Progenitor cell of endocrine pancreas (in vitro differentiated cells): ENCODE data around the gene LBX1. TPM values are rescaled to one million over a fixed set of nuclear protein-coding genes. Genes with fewer than 3 reads are reported as not detected.

Experiments
- DNase-seq: peaks from one replicate; pipeline ENCODE4 v3.0.0; 2021; ENCODE audit warnings: low spot score; ENCODE audit not compliant: unreplicated experiment
- H3K27ac Mint-ChIP-seq: 2 replicates; pipeline ENCODE4 v1.8.0; 2021; ENCODE audit warnings: mild to moderate bottlenecking, moderate library complexity, mixed read lengths
- H3K27me3 Mint-ChIP-seq: 2 replicates; pipeline ENCODE4 v1.8.0; 2021; ENCODE audit warnings: mixed read lengths
- H3K36me3 Mint-ChIP-seq: 2 replicates; pipeline ENCODE4 v1.8.0; 2022; ENCODE audit warnings: mixed read lengths; ENCODE audit not compliant: insufficient read depth
- H3K4me1 Mint-ChIP-seq: 2 replicates; pipeline ENCODE4 v1.8.0; 2021; ENCODE audit warnings: low read depth, mixed read lengths
- H3K4me3 Mint-ChIP-seq: 2 replicates; pipeline ENCODE4 v1.8.0; 2021; ENCODE audit warnings: low read depth, mild to moderate bottlenecking, moderate library complexity, mixed read lengths
- H3K9me3 Mint-ChIP-seq: 2 replicates; pipeline ENCODE4 v1.8.0; 2021; ENCODE audit warnings: low read depth, mixed read lengths
- total RNA-seq: library from RNA; stranded (reverse); gene quantifications from 2 replicates; pipeline ENCODE4 v1.2.1, GENCODE V29; 2021
- TF ChIP-seq, protein P1 (sequence below): fragments of 200-600 bp; sonication (generic); IDR thresholded peaks from one replicate; pipeline ENCODE4 v1.5.0; 2021; ENCODE audit warnings: antibody characterized with exemption, mild to moderate bottlenecking; ENCODE audit not compliant: unreplicated experiment

LBX1 gene
- total RNA-seq, 1 donor from 2014 or later: not detected

DNA sequence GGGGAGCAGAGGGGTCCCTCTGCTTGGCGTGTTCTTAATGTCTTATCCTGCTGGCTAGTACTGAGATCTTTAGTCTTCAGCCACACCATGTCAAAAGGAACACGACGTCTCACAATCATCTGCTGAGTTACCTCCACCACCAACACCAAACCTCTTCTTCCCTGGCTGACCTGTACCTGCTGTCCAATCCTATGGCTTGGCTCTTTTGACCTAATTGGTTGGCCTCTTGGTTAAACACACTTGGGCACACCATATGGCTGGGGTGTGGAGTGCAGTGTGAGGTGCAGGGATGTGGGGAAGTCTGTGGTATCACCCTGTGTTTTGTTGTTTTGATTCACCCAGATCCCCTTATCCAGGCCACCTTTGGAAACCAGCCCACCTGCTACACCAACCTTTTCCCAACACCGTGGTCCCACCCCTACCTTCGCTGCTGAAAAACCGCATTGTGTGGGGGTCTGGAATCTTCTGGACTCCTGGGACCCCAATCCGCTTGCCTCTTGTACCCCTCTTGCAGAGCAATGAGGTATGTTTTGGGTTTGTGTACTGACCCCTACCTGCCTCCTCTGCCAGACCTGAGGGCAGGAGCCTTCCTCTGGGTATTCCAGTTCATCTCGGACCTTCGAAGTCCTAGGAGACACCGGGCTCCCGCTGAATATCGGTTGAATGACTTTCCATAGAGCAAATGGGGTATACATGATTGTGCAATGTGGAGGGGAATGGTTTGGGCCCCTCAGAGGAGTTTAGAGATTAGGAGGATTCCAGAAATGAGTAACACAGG is 2.8 kb upstream of the LBX1 start:
- TF ChIP-seq, protein P1, sequence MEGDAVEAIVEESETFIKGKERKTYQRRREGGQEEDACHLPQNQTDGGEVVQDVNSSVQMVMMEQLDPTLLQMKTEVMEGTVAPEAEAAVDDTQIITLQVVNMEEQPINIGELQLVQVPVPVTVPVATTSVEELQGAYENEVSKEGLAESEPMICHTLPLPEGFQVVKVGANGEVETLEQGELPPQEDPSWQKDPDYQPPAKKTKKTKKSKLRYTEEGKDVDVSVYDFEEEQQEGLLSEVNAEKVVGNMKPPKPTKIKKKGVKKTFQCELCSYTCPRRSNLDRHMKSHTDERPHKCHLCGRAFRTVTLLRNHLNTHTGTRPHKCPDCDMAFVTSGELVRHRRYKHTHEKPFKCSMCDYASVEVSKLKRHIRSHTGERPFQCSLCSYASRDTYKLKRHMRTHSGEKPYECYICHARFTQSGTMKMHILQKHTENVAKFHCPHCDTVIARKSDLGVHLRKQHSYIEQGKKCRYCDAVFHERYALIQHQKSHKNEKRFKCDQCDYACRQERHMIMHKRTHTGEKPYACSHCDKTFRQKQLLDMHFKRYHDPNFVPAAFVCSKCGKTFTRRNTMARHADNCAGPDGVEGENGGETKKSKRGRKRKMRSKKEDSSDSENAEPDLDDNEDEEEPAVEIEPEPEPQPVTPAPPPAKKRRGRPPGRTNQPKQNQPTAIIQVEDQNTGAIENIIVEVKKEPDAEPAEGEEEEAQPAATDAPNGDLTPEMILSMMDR: no peak
- DNase-seq: no peak
- Mint-ChIP-seq H3K27me3 (peaks cover 86% of the 10 kb centered on the region), H3K4me3 (no peak overlapping the region), H3K9me3 (no peaks in the 10 kb centered on the region), H3K27ac (no peak overlapping the region), H3K36me3 (no peaks in the 10 kb centered on the region), H3K4me1 (peaks cover 6% of the 10 kb centered on the region)

DNA sequence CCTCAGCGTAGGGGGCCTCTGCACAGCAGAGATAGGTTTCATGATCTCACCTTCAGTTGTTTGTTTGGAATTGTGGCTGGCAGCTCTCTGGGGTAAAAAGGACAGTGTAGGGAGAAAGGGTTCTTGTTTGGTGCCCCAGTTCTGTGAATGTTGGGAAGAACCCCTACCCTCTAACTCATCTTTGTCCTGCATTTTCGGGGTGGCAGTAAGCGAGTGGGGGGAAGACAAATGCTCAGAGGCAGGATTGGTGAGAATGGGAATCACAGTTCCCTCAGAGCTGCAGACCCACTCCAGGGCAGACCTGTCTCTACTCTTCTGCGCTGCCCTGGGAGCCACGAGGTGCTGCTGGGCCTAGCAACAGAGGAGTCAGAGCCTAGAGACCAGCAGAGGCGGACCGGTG is 1.8 kb upstream of the LBX1 start:
- H3K27me3 Mint-ChIP-seq: peaks cover 82% of the 10 kb centered on the region
- no peaks in the 10 kb centered on the region for H3K36me3 Mint-ChIP-seq
- TF ChIP-seq, protein P1: no peak
- H3K4me1 Mint-ChIP-seq: peaks cover 3% of the 10 kb centered on the region
- no peak overlapping the region for H3K4me3 Mint-ChIP-seq
- no peaks in the 10 kb centered on the region for H3K9me3 Mint-ChIP-seq
- no peak overlapping the region for H3K27ac Mint-ChIP-seq
- DNase-seq: no peak

DNA sequence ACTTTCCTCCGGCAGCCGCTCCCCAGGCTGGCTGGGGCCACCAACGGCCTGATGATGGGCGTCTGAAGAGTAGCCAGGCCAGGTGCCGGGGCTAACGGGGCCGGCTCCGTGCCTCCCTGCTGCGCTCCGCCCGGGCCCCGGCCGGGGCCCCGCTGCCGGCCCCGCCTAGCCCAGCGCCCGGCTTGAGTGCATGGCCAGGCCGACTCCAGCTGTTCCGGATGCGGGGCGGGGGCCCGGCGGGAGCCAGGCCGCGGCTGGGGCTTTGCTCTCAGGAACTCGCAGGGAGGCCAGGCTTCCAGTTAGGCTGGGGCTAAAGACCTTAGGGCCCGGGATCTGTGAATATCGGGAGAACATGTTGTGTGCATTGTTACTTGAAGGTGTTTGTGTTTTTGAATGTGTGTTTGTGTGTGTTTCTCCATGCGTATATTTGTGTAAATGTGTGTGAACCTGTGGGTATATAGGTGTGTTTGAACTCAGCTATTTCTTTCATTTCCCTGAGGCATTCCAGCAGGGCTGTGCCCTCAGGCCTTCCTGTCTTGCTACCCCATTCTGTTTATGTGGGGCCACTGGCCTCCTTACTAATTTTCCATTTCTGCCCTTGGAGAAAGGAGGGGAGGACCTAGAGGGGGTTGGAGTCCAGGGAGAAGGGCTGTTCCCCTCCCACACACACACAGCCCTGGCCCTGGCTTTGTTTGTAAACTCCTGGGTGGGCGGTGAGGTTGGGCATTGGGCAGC is 1.1 kb upstream of the LBX1 start:
- Mint-ChIP-seq H3K4me3 (no peak overlapping the region), H3K9me3 (no peaks in the 10 kb centered on the region), H3K27ac (no peak overlapping the region), H3K36me3 (no peaks in the 10 kb centered on the region), H3K4me1 (peaks cover 3% of the 10 kb centered on the region), H3K27me3 (peaks cover 82% of the 10 kb centered on the region)
- TF ChIP-seq, protein P1: no peak
- DNase-seq: no peak

GRCh38 chr10:101228966-101229265 is 347 bp downstream of the LBX1 start:
- Mint-ChIP-seq H3K27ac (no peak overlapping the region), H3K36me3 (no peaks in the 10 kb centered on the region), H3K4me1 (peaks cover 6% of the 10 kb centered on the region), H3K9me3 (no peaks in the 10 kb centered on the region), H3K4me3 (no peak overlapping the region), H3K27me3 (peaks cover 78% of the 10 kb centered on the region)
- no peak for DNase-seq
- TF ChIP-seq, protein P1: peak; percentile 20

DNA sequence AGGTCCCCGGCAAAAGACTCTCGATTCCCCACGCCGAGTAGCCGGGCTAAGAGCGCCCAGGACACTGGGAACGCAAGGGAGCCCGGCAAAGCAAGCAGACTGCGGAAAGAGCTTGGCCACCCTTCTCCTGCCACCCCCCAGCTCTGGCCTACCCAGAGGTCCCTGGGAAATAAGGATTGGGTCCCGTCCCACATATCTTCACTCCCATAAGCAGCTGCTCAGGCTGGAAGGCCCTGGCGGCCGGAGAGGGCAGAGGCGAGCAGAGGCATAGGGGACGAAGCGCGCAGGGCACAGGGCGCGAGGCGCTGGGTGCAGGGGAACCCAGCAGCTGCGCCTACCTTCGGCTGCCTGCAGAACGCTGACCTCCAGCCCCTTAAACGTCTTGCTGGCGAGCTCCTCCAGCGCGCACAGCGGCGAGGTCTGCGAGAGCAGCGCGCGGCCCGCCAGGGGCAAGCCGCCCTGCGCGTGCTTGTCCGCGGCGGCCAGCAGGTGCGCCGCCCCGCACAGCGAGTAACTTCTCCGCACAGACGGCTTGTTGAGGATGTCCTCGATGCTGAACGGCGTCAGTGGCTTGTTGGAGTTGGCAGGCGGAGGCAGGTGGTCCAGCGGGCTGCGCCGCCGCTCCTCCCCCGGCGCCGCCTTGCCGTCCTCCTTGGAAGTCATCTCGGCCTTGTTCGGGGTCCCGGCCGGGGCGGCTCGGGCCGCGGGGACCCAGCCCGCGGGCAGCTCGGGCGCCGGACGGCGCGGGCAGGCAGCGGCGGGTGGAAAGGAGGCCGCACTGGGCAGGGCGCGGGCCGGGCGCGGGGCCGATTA is 904 bp downstream of the LBX1 start:
- TF ChIP-seq, protein P1: peak; percentile 31
- H3K36me3 Mint-ChIP-seq: no peaks in the 10 kb centered on the region
- peaks cover 6% of the 10 kb centered on the region for H3K4me1 Mint-ChIP-seq
- no peak overlapping the region for H3K4me3 Mint-ChIP-seq
- peaks cover 78% of the 10 kb centered on the region for H3K27me3 Mint-ChIP-seq
- H3K27ac Mint-ChIP-seq: no peak overlapping the region
- no peaks in the 10 kb centered on the region for H3K9me3 Mint-ChIP-seq
- DNase-seq: no peak
